Hematopoietic multipotent progenitor cell treated with erythropoietin and hydrocortisone succinate and interleukin-3 and kit ligand, for 15 days (in vitro differentiated cells): ENCODE measurements around the gene SMAGP.
"Not testable (repeated sequence)": the region's sequence is repeated elsewhere in the genome, so short reads cannot be mapped to it uniquely, and the experiment has no call there.

Source experiments
- DNase-seq: peaks from one replicate; pipeline ENCODE4 v3.0.0-alpha.2; 2015; ENCODE audit warnings: low spot score

Gene SMAGP

GRCh38 chr12:51270067-51270950 lies at the start of gene SMAGP:
Gene SMAGP, minus strand, starts transcription at chr12:51270415. Its CDS starts 1,137 bp downstream, at chr12:51269278.
- DNase-seq = no peak

GRCh38 chr12:51318846-51319599 lies 48.8 kb upstream of the SMAGP start:
- DNase-seq = no peak

GRCh38 chr12:51318057-51318806 lies 48.0 kb upstream of the SMAGP start:
- not testable (repeated sequence) for DNase-seq

GRCh38 chr12:51311389-51311788 lies 41.2 kb upstream of the SMAGP start:
- DNase-seq = no peak

- DNase-seq = no peak
Observed at GRCh38 chr12:51307655-51308593, 37.7 kb upstream of the SMAGP start.

- no peak for DNase-seq
Observed at GRCh38 chr12:51306507-51306906, 36.3 kb upstream of the SMAGP start.

GRCh38 chr12:51300768-51301167 lies 30.6 kb upstream of the SMAGP start:
- not testable (repeated sequence) for DNase-seq

GRCh38 chr12:51295651-51296050 lies 25.4 kb upstream of the SMAGP start:
- DNase-seq = no peak

GRCh38 chr12:51294097-51294496 lies 23.9 kb upstream of the SMAGP start:
- DNase-seq = not testable (repeated sequence)

- no peak for DNase-seq
Observed at GRCh38 chr12:51293696-51294095, 23.5 kb upstream of the SMAGP start.

- not testable (repeated sequence) for DNase-seq
Observed at GRCh38 chr12:51291603-51292513, 21.6 kb upstream of the SMAGP start.

- DNase-seq = no peak
Observed at GRCh38 chr12:51285843-51286242, 15.6 kb upstream of the SMAGP start.

- DNase-seq = no peak
Observed at GRCh38 chr12:51281202-51281924, 11.1 kb upstream of the SMAGP start.

- DNase-seq = no peak
Observed at GRCh38 chr12:51275088-51275487, 4.9 kb upstream of the SMAGP start.

- DNase-seq = not testable (repeated sequence)
Observed at GRCh38 chr12:51272810-51273209, 2.6 kb upstream of the SMAGP start.

GRCh38 chr12:51270951-51271518 lies 820 bp upstream of the SMAGP start:
- no peak for DNase-seq

- DNase-seq = peak; percentile 20
Observed at GRCh38 chr12:51269174-51270066, 795 bp downstream of the SMAGP start.

- no peak for DNase-seq
Observed at GRCh38 chr12:51265024-51265423, 5.2 kb downstream of the SMAGP start.
